GM10266 (cell line): Measurements from ENCODE around the gene HEATR9.

Source experiments
- DNase-seq: peaks from one replicate; pipeline ENCODE4 v3.0.0; 2012; ENCODE audit errors: extremely low spot score
- TF ChIP-seq, protein P1 (sequence below): IDR thresholded peaks from 2 replicates; pipeline ENCODE4 v1.5.1; 2012; ENCODE audit warnings: mild to moderate bottlenecking, low read depth; ENCODE audit not compliant: control insufficient read depth, insufficient read depth; ENCODE audit errors: missing control alignments

Gene HEATR9

DNA sequence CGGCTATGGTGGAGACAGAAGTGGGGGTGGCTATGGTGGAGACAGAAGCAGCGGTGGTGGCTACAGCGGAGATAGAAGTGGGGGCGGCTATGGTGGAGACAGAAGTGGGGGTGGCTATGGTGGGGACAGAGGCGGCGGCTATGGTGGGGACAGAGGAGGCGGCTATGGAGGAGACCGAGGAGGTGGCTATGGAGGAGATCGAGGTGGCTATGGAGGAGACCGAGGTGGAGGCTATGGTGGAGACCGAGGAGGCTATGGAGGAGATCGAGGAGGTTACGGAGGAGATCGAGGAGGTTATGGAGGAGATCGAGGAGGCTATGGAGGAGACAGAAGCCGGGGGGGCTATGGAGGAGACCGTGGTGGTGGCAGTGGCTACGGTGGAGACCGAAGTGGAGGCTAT lies 24.1 kb downstream of the HEATR9 start:
- TF ChIP-seq, protein P1, sequence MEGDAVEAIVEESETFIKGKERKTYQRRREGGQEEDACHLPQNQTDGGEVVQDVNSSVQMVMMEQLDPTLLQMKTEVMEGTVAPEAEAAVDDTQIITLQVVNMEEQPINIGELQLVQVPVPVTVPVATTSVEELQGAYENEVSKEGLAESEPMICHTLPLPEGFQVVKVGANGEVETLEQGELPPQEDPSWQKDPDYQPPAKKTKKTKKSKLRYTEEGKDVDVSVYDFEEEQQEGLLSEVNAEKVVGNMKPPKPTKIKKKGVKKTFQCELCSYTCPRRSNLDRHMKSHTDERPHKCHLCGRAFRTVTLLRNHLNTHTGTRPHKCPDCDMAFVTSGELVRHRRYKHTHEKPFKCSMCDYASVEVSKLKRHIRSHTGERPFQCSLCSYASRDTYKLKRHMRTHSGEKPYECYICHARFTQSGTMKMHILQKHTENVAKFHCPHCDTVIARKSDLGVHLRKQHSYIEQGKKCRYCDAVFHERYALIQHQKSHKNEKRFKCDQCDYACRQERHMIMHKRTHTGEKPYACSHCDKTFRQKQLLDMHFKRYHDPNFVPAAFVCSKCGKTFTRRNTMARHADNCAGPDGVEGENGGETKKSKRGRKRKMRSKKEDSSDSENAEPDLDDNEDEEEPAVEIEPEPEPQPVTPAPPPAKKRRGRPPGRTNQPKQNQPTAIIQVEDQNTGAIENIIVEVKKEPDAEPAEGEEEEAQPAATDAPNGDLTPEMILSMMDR, result no peak
- no peak for DNase-seq

DNA sequence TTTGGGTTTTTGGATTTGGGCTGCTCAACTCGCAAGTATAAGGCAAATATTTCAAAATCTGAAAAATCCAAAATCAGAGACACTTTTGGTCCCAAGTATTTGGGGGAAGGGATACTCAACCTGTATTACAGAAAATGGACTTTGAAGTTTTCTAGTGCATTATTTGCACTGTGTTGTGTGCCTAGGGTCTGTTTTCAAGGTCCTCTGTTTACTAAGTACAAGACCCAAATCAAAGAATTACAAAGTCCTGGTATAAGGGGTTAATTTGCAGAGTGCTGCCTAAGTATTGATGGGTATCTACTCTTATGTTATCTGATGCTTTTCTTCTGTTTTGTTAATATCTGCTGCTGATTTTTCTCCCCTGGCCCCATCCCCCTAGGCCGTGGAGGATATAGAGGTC lies 25.0 kb downstream of the HEATR9 start:
- TF ChIP-seq, protein P1, result no peak
- no peak for DNase-seq

DNA sequence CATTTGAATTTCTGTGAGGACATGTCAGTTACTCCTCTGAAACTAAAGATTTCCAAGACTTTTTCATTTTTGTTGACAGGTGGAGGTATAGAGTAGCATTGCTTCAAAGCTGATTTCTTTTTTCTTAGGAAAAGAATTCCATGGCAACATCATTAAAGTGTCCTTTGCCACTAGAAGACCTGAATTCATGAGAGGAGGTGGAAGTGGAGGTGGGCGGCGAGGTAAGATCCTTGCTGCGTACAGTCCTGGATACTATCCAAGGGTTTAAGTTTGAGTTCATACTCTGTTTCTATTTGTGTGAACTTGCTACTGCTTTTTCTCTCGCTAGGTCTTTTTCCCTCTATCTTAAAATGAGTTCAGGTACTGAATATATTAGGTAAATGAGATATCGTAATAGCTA lies 26.5 kb downstream of the HEATR9 start:
- TF ChIP-seq, protein P1, result no peak
- no peak for DNase-seq

DNA sequence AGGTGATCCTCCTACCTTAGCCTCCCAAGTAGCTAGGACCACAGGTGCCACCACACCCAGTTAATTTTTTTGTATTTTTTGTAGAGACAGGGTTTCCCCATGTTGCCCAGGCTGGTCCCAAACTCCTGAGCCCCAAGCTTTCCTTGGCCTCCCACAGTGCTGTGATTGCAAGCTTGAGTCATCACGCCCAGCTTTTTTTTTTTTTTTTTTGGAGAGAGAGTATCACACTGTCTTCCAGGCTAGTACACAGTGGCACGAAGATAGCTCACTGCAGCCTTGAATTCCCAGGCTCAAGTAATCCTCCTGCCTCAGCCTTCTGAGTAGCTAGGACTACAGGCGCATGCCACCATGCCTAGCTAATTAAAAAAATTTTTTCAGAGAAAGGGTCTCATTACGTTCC lies 27.2 kb downstream of the HEATR9 start:
- DNase-seq, result no peak
- TF ChIP-seq, protein P1, result no peak

DNA sequence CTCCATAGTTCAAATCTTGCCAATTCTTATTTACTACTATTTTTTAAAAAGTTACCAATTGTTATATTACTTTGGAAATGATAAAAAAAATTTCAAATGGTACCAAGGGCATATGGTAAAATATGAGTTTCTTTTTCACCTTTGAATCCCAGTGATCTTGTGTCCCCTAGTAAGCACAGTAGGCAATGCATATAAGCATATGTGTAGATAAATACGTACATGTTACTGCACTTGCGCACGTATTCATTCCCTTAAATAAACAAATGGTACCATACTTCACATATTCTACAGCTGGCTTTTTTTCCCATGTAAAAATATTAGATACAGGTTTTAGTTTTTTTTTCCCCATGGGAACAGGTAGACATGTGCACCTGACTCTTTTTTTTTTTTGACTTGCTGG lies 27.6 kb downstream of the HEATR9 start:
- TF ChIP-seq, protein P1, result no peak

DNA sequence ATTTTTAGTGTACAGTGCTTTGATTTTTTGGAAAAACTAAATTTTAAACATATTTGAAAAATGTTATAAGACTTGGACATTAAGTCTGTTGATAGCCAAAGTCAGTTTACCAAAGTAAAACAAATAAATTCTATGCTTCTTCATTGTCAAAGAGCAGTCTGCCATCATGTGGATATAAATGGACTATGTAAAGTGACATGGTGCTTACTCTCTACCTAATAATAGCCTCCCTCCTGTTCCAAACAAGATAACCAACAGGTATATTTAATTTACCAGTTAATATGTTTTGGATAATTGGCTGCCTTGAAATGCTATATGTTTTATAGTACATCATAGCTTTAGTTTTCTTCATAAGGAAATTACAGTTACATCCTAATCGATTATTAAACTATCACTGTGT lies 43.5 kb downstream of the HEATR9 start:
- DNase-seq, result no peak
- TF ChIP-seq, protein P1, result no peak

More for the DNA sequence above, 27.6 kb downstream of the HEATR9 start:
- DNase-seq, result no peak

DNA sequence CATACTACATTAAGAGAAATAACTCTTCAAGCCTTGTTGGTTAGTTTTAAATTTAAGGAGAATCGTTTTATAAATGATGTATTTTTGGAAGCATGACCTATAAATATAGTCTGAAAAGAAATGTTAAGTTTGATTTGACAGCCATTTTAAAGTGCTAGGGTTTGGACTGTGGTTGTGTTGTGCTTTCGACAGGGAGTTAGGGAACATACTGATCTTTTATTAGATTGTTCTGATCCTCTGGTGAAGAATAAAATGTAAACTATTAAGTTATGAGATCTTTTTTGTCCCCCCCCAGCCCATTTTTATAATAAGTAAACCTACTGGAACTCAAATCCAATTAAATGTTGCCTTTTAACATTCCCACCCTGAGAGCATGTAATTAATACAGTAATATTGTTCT lies 47.4 kb downstream of the HEATR9 start:
- TF ChIP-seq, protein P1, result no peak
- DNase-seq, result no peak
